Measurements from ENCODE around the gene TRA2A. TPM values are rescaled to one million over a fixed set of nuclear protein-coding genes. Genes with fewer than 3 reads are reported as not detected.

The TRA2A gene
- total and polyA plus RNA-seq, 2 donors (not counting 3 experiments of a cell fraction or from before 2014, with no cell fraction given), result 55.1 to 112 TPM

- Histone ChIP-seq H3K36me3 (ENCODE audit: control insufficient read depth in 2 of 2, extremely low read depth in 1 of 2, insufficient read depth in 2 of 2, low read length in 2 of 2) (no peaks in the 10 kb centered on the region), H3K4me2 (ENCODE audit: insufficient read depth, low read length) (no peak overlapping the region), H3K9ac (replicated peaks; ENCODE audit: extremely low read depth, insufficient read depth, low read length) (no peak overlapping the region), H4K20me1 (replicated peaks; ENCODE audit: control insufficient read depth, extremely low read depth, insufficient read depth, low read length) (no peaks in the 10 kb centered on the region), H3K4me3 (replicated peaks in 1 of 3; ENCODE audit: insufficient read depth in 1 of 3, low read depth in 1 of 3, low read length in 3 of 3) (no peak overlapping the region), H3K9me3 (replicated peaks; ENCODE audit: control insufficient read depth, insufficient read depth, low read length) (no peaks in the 10 kb centered on the region), H3K79me2 (ENCODE audit: control insufficient read depth, insufficient read depth, low read length) (no peaks in the 10 kb centered on the region), H3K27me3 (ENCODE audit: control insufficient read depth in 2 of 2, insufficient read depth in 2 of 2, low read length in 2 of 2) (peaks cover 37 to 65% of the 10 kb centered on the region in 2 experiments), H2AFZ (ENCODE audit: low read depth, low read length) (no peak overlapping the region), H3K9me1 (replicated peaks; ENCODE audit: control insufficient read depth, extremely low read depth, insufficient read depth, low read length) (no peaks in the 10 kb centered on the region), H3K27ac (ENCODE audit: insufficient read depth, low read depth, low read length) (no peak overlapping the region), H3K4me1 (ENCODE audit: control insufficient read depth, extremely low read depth, insufficient read depth, low read length) (peaks cover 18% of the 10 kb centered on the region)
- no TSS peak for BruUV-seq (replicated peaks)
- intact Hi-C loops (cut with micrococcal nuclease), result loop anchor here (10.0 kb wide), 1 partner anchor 292 kb away; the partner anchor contains the start of gene NUP42
- peak; percentile 30 for DNase-seq (ENCODE audit: low read depth, low spot score)
- FAIRE-seq, result no peak
- dilution Hi-C loops (cut with MboI; ENCODE audit: extremely low pct_ligation_motif_present, low sequenced_read_pairs), result no loop called here
- TF ChIP-seq EZH2 (IDR thresholded peaks at IDR 0.05; ENCODE audit: borderline replicate concordance, low read depth, low read length, severe bottlenecking) (peak; percentile 23), FOS (IDR thresholded peaks at IDR 0.05; ENCODE audit: borderline replicate concordance, insufficient read depth, low read length) (no peak)
- TF ChIP-seq, protein P1, sequence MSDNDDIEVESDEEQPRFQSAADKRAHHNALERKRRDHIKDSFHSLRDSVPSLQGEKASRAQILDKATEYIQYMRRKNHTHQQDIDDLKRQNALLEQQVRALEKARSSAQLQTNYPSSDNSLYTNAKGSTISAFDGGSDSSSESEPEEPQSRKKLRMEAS (IDR thresholded peaks at IDR 0.05; ENCODE audit: insufficient read depth, insufficient read length), result no peak
- POLR2A ChIA-PET, result no interaction called here
- CTCF ChIA-PET, result no interaction called here
These were observed 55.3 kb downstream of the TRA2A start for GRCh38 chr7:23476286-23477156.

DNA sequence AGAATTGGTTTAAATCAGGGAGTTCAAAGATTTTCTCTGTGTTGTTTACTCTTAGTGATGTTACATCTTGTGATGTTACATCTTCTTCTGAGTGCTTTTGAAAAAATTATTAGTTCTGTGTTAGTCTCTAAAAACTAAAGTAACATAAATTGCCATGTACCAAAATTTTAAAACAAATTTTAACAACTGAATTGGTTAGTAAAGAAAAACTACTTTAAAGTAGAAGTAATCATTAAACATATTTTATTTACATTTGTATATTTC is 56.3 kb downstream of the TRA2A start:
- Histone ChIP-seq H2AFZ (ENCODE audit: low read depth, low read length) (no peak overlapping the region), H3K27ac (ENCODE audit: insufficient read depth, low read depth, low read length) (no peak overlapping the region), H3K9ac (replicated peaks; ENCODE audit: extremely low read depth, insufficient read depth, low read length) (no peak overlapping the region), H3K4me1 (ENCODE audit: control insufficient read depth, extremely low read depth, insufficient read depth, low read length) (peaks cover 19% of the 10 kb centered on the region), H3K27me3 (ENCODE audit: control insufficient read depth in 2 of 2, insufficient read depth in 2 of 2, low read length in 2 of 2) (peaks cover 30 to 57% of the 10 kb centered on the region in 2 experiments), H3K9me1 (replicated peaks; ENCODE audit: control insufficient read depth, extremely low read depth, insufficient read depth, low read length) (no peaks in the 10 kb centered on the region), H3K9me3 (replicated peaks; ENCODE audit: control insufficient read depth, insufficient read depth, low read length) (no peaks in the 10 kb centered on the region), H3K4me2 (ENCODE audit: insufficient read depth, low read length) (no peak overlapping the region), H3K36me3 (ENCODE audit: control insufficient read depth in 2 of 2, extremely low read depth in 1 of 2, insufficient read depth in 2 of 2, low read length in 2 of 2) (no peaks in the 10 kb centered on the region), H3K4me3 (replicated peaks in 1 of 3; ENCODE audit: insufficient read depth in 1 of 3, low read depth in 1 of 3, low read length in 3 of 3) (no peak overlapping the region), H3K79me2 (ENCODE audit: control insufficient read depth, insufficient read depth, low read length) (no peaks in the 10 kb centered on the region), H4K20me1 (replicated peaks; ENCODE audit: control insufficient read depth, extremely low read depth, insufficient read depth, low read length) (no peaks in the 10 kb centered on the region)
- FAIRE-seq (no peak), DNase-seq (ENCODE audit: low read depth, low spot score) (no peak)
- BruUV-seq (replicated peaks), result no TSS peak
- POLR2A ChIA-PET, result no interaction called here
- CTCF ChIA-PET, result no interaction called here
- TF ChIP-seq MYC (IDR thresholded peaks at IDR 0.05; ENCODE audit: low read depth, low read length) (no peak), GATA2 (IDR thresholded peaks at IDR 0.05; ENCODE audit: insufficient read depth, insufficient read length, low read depth, low read length) (no peak), JUN (IDR thresholded peaks at IDR 0.05; ENCODE audit: borderline replicate concordance, insufficient read depth, insufficient read length, low read depth) (no peak), POLR2A (IDR thresholded peaks at IDR 0.05; ENCODE audit: low read depth, low read length) (no peak)
- TF ChIP-seq, protein P1 (IDR thresholded peaks at IDR 0.05; ENCODE audit: insufficient read depth, insufficient read length), result no peak
- intact Hi-C loops (cut with micrococcal nuclease), result loop anchor here (2.0 to 10.0 kb wide), 2 partner anchors 15 to 291 kb away; partner anchors contain the start of gene NUP42
- dilution Hi-C loops (cut with MboI; ENCODE audit: extremely low pct_ligation_motif_present, low sequenced_read_pairs), result no loop called here
